K562 (cell line): ENCODE data around the gene AKAP6. TPM values are rescaled to one million over a fixed set of nuclear protein-coding genes. Genes with fewer than 3 reads are reported as not detected.

Experiments used
- ATAC-seq: fragments of 200-7000 bp; cut with Tn5 transposase; 3 replicates; pipeline ENCODE4 v1.9.1; 2020; ENCODE audit warnings: moderate library complexity
- BruUV-seq: library from RNA; stranded (reverse); fragments of 400-500 nt; replicated peaks from 2 replicates; lab custom pipeline; 2021; lab: Mats Ljungman, UMichigan
- CTCF ChIA-PET: fragments of 300-600 bp; formaldehyde crosslinking; extraction: SDS; loops from one replicate; lab custom pipeline; 2021; ENCODE audit warnings: low intra/inter-chr PET ratio; lab: Yijun Ruan, JAX
- POLR2A ChIA-PET: fragments of 300-600, 350-650 bp; sonication (Branson Sonifier 250); formaldehyde crosslinking; extraction: SDS; loops from one replicate; lab custom pipeline; 2021; ENCODE audit warnings: antibody characterized with exemption, inconsistent platforms; lab: Yijun Ruan, JAX
- DNase-seq, 4 experiments: peaks; one replicate each; pipeline versions ENCODE4 v3.0.0 to v3.0.0-alpha.2; 2011 to 2018; ENCODE audit warnings: low spot score in 3 of 4, mixed read lengths in 3 of 4; ENCODE audit errors: extremely low read depth in 1 of 4
- FAIRE-seq: peaks from 2 replicates; lab custom pipeline; 2011; peaks lifted over from hg19 to GRCh38; lab: Jason Lieb, UNC
- H2AFZ ChIP-seq: 2 replicates; pipeline ENCODE4 v1.6.0; 2011; ENCODE audit warnings: low read depth, low read length, control low read depth, inconsistent platforms
- H3K27ac ChIP-seq: fragments of 200-600 bp; 3 replicates; pipeline ENCODE4 v1.8.0; 2011; ENCODE audit warnings: low read depth, mild to moderate bottlenecking, control low read depth, inconsistent platforms, low read length, moderate library complexity, mixed read lengths; ENCODE audit errors: extremely low read depth
- H3K27me3 ChIP-seq, 2 experiments: fragments of 300-600 bp in 1 of 2; 2 replicates in 1 of 2; 3 replicates in 1 of 2; pipeline versions ENCODE4 v1.6.0 to v1.8.0; 2011; ENCODE audit warnings: inconsistent platforms in 2 of 2, low read length in 2 of 2, mild to moderate bottlenecking in 1 of 2, mixed read lengths in 1 of 2, moderate library complexity in 1 of 2; ENCODE audit not compliant: control insufficient read depth in 2 of 2, insufficient read depth in 2 of 2
- H3K36me3 ChIP-seq: fragments of 300-600 bp; 3 replicates; pipeline ENCODE4 v1.8.0; 2011; ENCODE audit warnings: mild to moderate bottlenecking, low read length, inconsistent platforms; ENCODE audit not compliant: control insufficient read depth, insufficient read depth
- H3K4me1 ChIP-seq, 2 experiments: fragments of 200-600 bp in 1 of 2; replicated peaks in 1 of 2; 2 replicates in 1 of 2; 3 replicates in 1 of 2; pipeline versions ENCODE4 v1.5.1 to v1.8.0; 2011; ENCODE audit warnings: inconsistent platforms in 2 of 2, low read length in 2 of 2, mild to moderate bottlenecking in 1 of 2, mixed read lengths in 1 of 2, moderate library complexity in 1 of 2; ENCODE audit not compliant: control insufficient read depth in 2 of 2, insufficient read depth in 2 of 2
- H3K4me2 ChIP-seq: 2 replicates; pipeline ENCODE4 v1.6.1; 2011; ENCODE audit warnings: low read length, control low read depth, inconsistent platforms, mixed read lengths; ENCODE audit not compliant: insufficient read depth
- H3K4me3 ChIP-seq: fragments of 200-600 bp; sonication (generic), shearing (Covaris generic); 2 replicates; pipeline ENCODE4 v1.5.1; 2016; ENCODE audit warnings: control low read depth, inconsistent platforms
- H3K79me2 ChIP-seq: fragments of 200-600 bp; 3 replicates; pipeline ENCODE4 v1.8.0; 2011; ENCODE audit warnings: low read length, inconsistent platforms; ENCODE audit not compliant: control insufficient read depth, insufficient read depth
- H3K9ac ChIP-seq, 2 experiments: 2 replicates each; pipeline versions ENCODE4 v1.6.0 to v1.6.1; 2011; ENCODE audit warnings: low read depth in 2 of 2, low read length in 2 of 2, control low read depth in 1 of 2, inconsistent platforms in 1 of 2, mild to moderate bottlenecking in 1 of 2, mixed read lengths in 1 of 2; ENCODE audit not compliant: insufficient read depth in 1 of 2
- H3K9me1 ChIP-seq: one replicate; pipeline ENCODE4 v1.6.0; 2011; ENCODE audit warnings: inconsistent platforms, mild to moderate bottlenecking, low read length, moderate library complexity; ENCODE audit not compliant: control insufficient read depth, insufficient read depth
- H3K9me3 ChIP-seq: replicated peaks from 2 replicates; pipeline ENCODE4 v1.5.1; 2011; ENCODE audit warnings: low read depth, low read length, inconsistent platforms; ENCODE audit not compliant: control insufficient read depth, insufficient read depth
- H4K20me1 ChIP-seq: replicated peaks from 2 replicates; pipeline ENCODE4 v1.6.1; 2011; ENCODE audit warnings: low read length, inconsistent platforms, mixed read lengths; ENCODE audit not compliant: control insufficient read depth, insufficient read depth
- CEBPG ChIP-seq, 3 experiments: fragments of 200-800 bp in 1 of 3; sonication (Bioruptor generic) in 1 of 3; sonication (generic) in 1 of 3; formaldehyde crosslinking in 1 of 3; IDR thresholded peaks in 2 of 3; conservative IDR thresholded peaks in 1 of 3; 2 replicates each; pipeline versions ENCODE4 v1.6.1 to v1.8.0; 2016 to 2022; ENCODE audit warnings: missing compliant biosample characterization in 2 of 3, missing genetic modification characterization in 2 of 3, mild to moderate bottlenecking in 1 of 3, missing genetic modification reagents in 1 of 3
- CREB3 ChIP-seq: fragments of 450-650 bp; conservative IDR thresholded peaks from 2 replicates; pipeline ENCODE4 v1.6.1; 2016; ENCODE audit warnings: missing genetic modification characterization, low read depth, mild to moderate bottlenecking, missing compliant biosample characterization, moderate library complexity
- E2F6 ChIP-seq, 2 experiments: IDR thresholded peaks; 2 replicates each; pipeline ENCODE4 v1.6.1; 2011; ENCODE audit warnings: borderline replicate concordance in 1 of 2, control low read depth in 1 of 2, low read depth in 1 of 2, low read length in 1 of 2, mild to moderate bottlenecking in 1 of 2, mixed read lengths in 1 of 2, moderate library complexity in 1 of 2; ENCODE audit not compliant: insufficient read depth in 1 of 2, insufficient read length in 1 of 2, poor library complexity in 1 of 2, severe bottlenecking in 1 of 2; ENCODE audit errors: extremely low read depth in 1 of 2
- E4F1 ChIP-seq: fragments of 250-450 bp; sonication (Bioruptor Pico); IDR thresholded peaks from 2 replicates; pipeline ENCODE4 v1.5.0; 2021; ENCODE audit warnings: mild to moderate bottlenecking, borderline replicate concordance
- EGR1 ChIP-seq: fragments of 450-650 bp; conservative IDR thresholded peaks from 2 replicates; pipeline ENCODE4 v1.6.1; 2017; ENCODE audit warnings: mild to moderate bottlenecking
- FOXK2 ChIP-seq, 2 experiments: fragments of 450-650 bp; IDR thresholded peaks in 1 of 2; conservative IDR thresholded peaks in 1 of 2; 2 replicates each; pipeline ENCODE4 v1.6.1; 2016; ENCODE audit warnings: low read depth in 2 of 2, mild to moderate bottlenecking in 1 of 2
- FOXM1 ChIP-seq, 2 experiments: fragments of 450-650 bp in 1 of 2; sonication (generic) in 1 of 2; formaldehyde crosslinking in 1 of 2; IDR thresholded peaks; 2 replicates each; pipeline versions ENCODE4 v1.6.1 to v1.9.0; 2017 to 2022; ENCODE audit warnings: low read depth in 2 of 2, mild to moderate bottlenecking in 2 of 2, missing genetic modification reagents in 1 of 2, moderate library complexity in 1 of 2
- HMGN3 ChIP-seq: IDR thresholded peaks from 2 replicates; pipeline ENCODE4 v1.6.1; 2011; ENCODE audit warnings: borderline replicate concordance, low read depth, mild to moderate bottlenecking, mixed read lengths, low read length; ENCODE audit not compliant: insufficient read length; ENCODE audit errors: extremely low read depth
- LARP7 ChIP-seq: fragments of 450-650 bp; IDR thresholded peaks from 2 replicates; pipeline ENCODE4 v1.6.1; 2016
- MCM5 ChIP-seq: fragments of 450-650 bp; IDR thresholded peaks from 2 replicates; pipeline ENCODE4 v1.6.1; 2016; ENCODE audit warnings: low read depth
- SNRNP70 ChIP-seq: fragments of 200-400 bp; formaldehyde crosslinking; optimal IDR thresholded peaks from 2 replicates; pipeline ENCODE3; 2017; ENCODE audit warnings: low read depth, low read length
- TCF3 ChIP-seq: sonication (generic); formaldehyde crosslinking; IDR thresholded peaks from 2 replicates; pipeline ENCODE4 v1.4.0; 2020; ENCODE audit warnings: mild to moderate bottlenecking, missing genetic modification reagents
- TRIM25 ChIP-seq: fragments of 450-650 bp; IDR thresholded peaks from 2 replicates; pipeline ENCODE4 v1.7.0; 2016; ENCODE audit warnings: borderline replicate concordance
- ZNF785 ChIP-seq: fragments of 250-450 bp; sonication (Bioruptor Pico); IDR thresholded peaks from 2 replicates; pipeline ENCODE4 v1.4.0; 2020; ENCODE audit warnings: mild to moderate bottlenecking
- WGBS: fragments of 100-300 bp; shearing (Covaris generic); methylation state at CpG from one replicate; pipeline ENCODE4 v1.1.6; 2016; ENCODE audit warnings: low coverage, mixed read lengths; ENCODE audit not compliant: insufficient coverage; ENCODE audit errors: missing lambda C conversion rate; 5-methylcytosine and 5-hydroxymethylcytosine counted together
- in situ Hi-C: fragments of 300-500 bp; cut with MboI; formaldehyde crosslinking; loops from 4 replicates; pipeline ENCODE4 v1.15.0; 2018; ENCODE audit warnings: inconsistent platforms, mixed read lengths
- intact Hi-C: fragments of 100-400 bp; cut with micrococcal nuclease; formaldehyde crosslinking; loops from 2 replicates; pipeline ENCODE4 v1.14.2; 2022
- polyA plus RNA-seq, 8 experiments: library from polyadenylated mRNA; depleted of rRNA in 4 of 8; stranded (reverse) in 5 of 8; unstranded in 3 of 8; fragments of >200 nt; fragmentation: Nextera tagmentation in 2 of 8; fragmentation: Illumina TruSeq in 1 of 8; extraction: Ambion mirVana in 2 of 8; extraction: Trizol in 1 of 8; gene quantifications; 2 replicates each; pipeline versions ENCODE4 v1.2.1 to v1.2.3, GENCODE V29; 2011 to 2014; ENCODE audit warnings: inconsistent platforms in 1 of 8, missing spikeins in 1 of 8
- total RNA-seq, 7 experiments: library from RNA; depleted of rRNA in 6 of 7; stranded (reverse); fragments of >200 nt in 6 of 7; fragmentation: Illumina TruSeq in 2 of 7; extraction: Trizol in 2 of 7; gene quantifications; 2 replicates each; pipeline versions ENCODE4 v1.2.1 to v1.2.3, GENCODE V29; 2011 to 2021; ENCODE audit warnings: low replicate concordance in 1 of 7

AKAP6 gene
- total and polyA plus RNA-seq, 9 of the 15 experiments (the other 6 are each of a cell fraction or from before 2014, with no cell fraction given) = 0.03 to 1.7 (median 0.48) TPM

GRCh38 chr14:32509632-32510187 lies 180.6 kb downstream of the AKAP6 start:
- Histone ChIP-seq H3K27me3 (no peaks in the 10 kb centered on the region), H3K4me2 (no peak overlapping the region), H3K36me3 (no peaks in the 10 kb centered on the region), H3K9me3 (no peaks in the 10 kb centered on the region), H3K4me1 (no peaks in the 10 kb centered on the region), H3K4me3 (no peak overlapping the region), H3K9ac (no peak overlapping the region), H3K79me2 (no peaks in the 10 kb centered on the region), H3K27ac (no peak overlapping the region), H4K20me1 (no peaks in the 10 kb centered on the region), H2AFZ (no peak overlapping the region), H3K9me1 (no peaks in the 10 kb centered on the region)
- POLR2A ChIA-PET = no interaction called here
- CTCF ChIA-PET = no interaction called here
- 23% methylated on average over 10 of the region's 10 CpGs for WGBS
- in situ Hi-C loops (no loop called here), intact Hi-C loops (no loop called here)
- FAIRE-seq (no peak), ATAC-seq (no peak), DNase-seq (no peak)
- no TSS peak for BruUV-seq
- no peak for TF ChIP-seq CEBPG (CRISPR knock-in tag; IDR thresholded peaks at IDR 0.05)
- TF ChIP-seq CEBPG (tag; conservative IDR thresholded peaks at IDR 0.05 in 1 of 2, IDR thresholded peaks at IDR 0.05 in 1 of 2) = no peak
- no peak for TF ChIP-seq HMGN3
- TF ChIP-seq E4F1 (CRISPR knock-in tag) = no peak
- no peak for TF ChIP-seq TCF3 (CRISPR knock-in tag)
- no peak for TF ChIP-seq EGR1
- TF ChIP-seq FOXM1 (IDR thresholded peaks at IDR 0.05; ENCODE audit: low read depth) = no peak
- TF ChIP-seq FOXM1 (CRISPR knock-in tag; IDR thresholded peaks at IDR 0.05; ENCODE audit: low read depth) = no peak
- TF ChIP-seq MCM5 = no peak
- TF ChIP-seq SNRNP70 = no peak
- TF ChIP-seq FOXK2 (conservative IDR thresholded peaks at IDR 0.05 in 1 of 2, IDR thresholded peaks at IDR 0.05 in 1 of 2; ENCODE audit: low read depth in 2 of 2) = no peak
- no peak for TF ChIP-seq CREB3 (tag)
- no peak for TF ChIP-seq LARP7
- TF ChIP-seq TRIM25 = no peak
- TF ChIP-seq E2F6 (IDR thresholded peaks at IDR 0.05; ENCODE audit: borderline replicate concordance in 1 of 2, extremely low read depth in 1 of 2, insufficient read depth in 1 of 2, insufficient read length in 1 of 2, low read depth in 1 of 2, low read length in 1 of 2, poor library complexity in 1 of 2, severe bottlenecking in 1 of 2) = no peak
- TF ChIP-seq ZNF785 (CRISPR knock-in tag) = no peak
